ENCODE measurements around the gene AGMO.

Gene AGMO

DNA sequence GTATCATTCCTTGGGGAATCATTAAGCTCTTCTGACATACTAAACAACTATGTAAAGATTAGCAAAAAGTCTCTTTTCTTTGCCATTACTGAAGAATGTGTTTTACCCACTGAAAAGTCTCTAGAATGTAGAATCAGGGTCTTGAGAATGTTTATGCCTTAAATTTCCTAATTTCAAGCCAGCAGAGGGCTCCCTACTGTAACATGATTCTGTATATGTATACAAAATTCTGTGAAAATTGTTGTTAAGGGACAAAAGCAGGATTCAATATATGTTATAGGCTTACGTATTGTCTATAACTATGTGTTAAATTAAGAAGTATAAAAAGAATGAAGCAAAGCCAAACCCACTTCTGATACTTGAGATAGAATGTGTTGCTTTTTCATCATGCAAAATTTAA is 362.3 kb downstream of the AGMO start:
- DNase-seq = peak; percentile 45

GRCh38 chr7:15197042-15197977 is 364.5 kb downstream of the AGMO start:
- peak; percentile 31 for DNase-seq

- DNase-seq = peak; percentile 39
These were observed 383.8 kb downstream of the AGMO start for GRCh38 chr7:15178065-15178464.

- no peak for DNase-seq
These were observed 385.7 kb downstream of the AGMO start for GRCh38 chr7:15176089-15176488.

- DNase-seq = no peak
These were observed 386.7 kb downstream of the AGMO start for GRCh38 chr7:15175152-15175551.

GRCh38 chr7:15174485-15174884 is 387.3 kb downstream of the AGMO start:
- DNase-seq = peak; percentile 13

GRCh38 chr7:15168489-15168888 is 393.3 kb downstream of the AGMO start:
- DNase-seq = peak; percentile 23

DNA sequence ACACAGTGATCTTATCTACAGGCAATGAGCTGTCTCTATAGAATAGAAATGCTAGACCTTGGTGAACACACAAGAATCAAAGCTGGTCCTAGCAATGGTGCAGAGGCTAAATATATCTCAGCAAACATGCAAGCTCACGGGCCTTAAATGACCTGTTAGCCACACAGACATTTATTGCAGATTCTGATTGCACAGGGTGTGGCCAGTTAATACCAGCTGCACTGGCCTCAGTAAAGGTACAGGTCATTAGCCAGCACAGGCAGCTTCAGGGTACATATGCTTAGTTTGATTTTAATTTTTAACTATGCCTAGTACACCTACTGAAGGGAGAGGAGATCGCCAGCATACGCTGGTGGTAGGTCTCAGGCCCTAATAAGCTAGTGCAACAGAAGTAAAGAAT is 393.9 kb downstream of the AGMO start:
- no peak for DNase-seq

DNA sequence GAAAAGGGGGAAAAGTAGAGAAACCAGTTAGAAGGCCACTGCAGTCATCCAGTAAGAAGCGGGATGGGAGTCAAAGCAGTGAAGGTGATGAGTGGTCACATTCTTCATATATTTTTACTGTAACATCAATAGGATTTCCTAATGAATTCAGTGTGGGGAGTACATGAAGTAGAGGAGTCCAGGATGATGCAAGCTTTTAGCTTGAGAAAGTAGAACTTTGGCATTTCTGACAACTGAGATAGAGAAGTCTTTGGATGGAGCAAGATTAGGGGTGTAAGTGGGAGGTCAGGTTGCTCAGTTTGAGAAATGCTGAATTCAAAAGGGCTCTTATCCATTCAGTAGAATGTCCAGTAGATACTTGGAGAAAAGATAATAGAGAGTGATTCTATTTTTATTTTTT is 395.2 kb downstream of the AGMO start:
- DNase-seq = peak; percentile 32

GRCh38 chr7:15159261-15159660 is 402.6 kb downstream of the AGMO start:
- DNase-seq = no peak

DNA sequence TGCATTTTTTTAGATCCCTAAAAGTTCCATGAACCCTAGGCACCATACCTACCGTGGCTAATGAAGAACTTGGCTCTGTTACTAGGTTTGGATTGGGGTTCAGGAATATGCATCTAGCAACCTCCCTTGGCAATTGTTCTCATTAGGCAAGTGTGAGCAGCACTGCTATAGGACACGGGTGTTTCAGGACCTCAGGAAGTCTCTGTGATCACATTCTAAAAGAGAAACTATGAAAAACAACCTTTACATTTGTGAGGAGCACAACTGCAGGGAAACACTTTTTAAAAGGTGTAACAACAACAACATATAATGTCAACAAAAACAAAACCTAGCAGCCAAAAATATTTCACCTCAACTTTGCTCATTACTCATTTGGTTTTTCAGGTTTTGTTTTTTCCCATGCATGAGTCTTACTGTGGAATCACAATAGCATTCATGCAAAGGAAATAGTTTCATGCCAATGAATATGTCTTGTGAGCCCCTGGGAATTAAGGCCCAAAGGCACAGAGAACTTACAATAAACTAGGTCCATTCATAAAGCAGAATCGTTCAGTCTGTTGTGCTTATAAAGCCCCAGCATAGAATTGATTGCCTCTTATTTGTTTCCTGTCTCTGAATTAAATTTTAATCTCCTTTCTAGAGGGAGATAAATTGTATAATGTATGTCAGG is 403.5 kb downstream of the AGMO start:
- DNase-seq = no peak

Measured in fibroblast of upper back skin (primary cell).